HL-60 (cell line): ENCODE measurements around the gene ZNF692.
A peak's percentile ranks its signal among the peaks of the same experiment; 100 is the strongest.

Source experiments
- DNase-seq, 2 experiments: peaks; one replicate each; pipeline ENCODE4 v3.0.0-alpha.2; 2010 to 2020; ENCODE audit warnings: low read depth in 1 of 2, low spot score in 1 of 2
- H3K27ac ChIP-seq: fragments of 250-450 bp; sonication (Bioruptor Pico); replicated peaks from 2 replicates; pipeline ENCODE4 v1.5.1; 2020; ENCODE audit warnings: mild to moderate bottlenecking, moderate library complexity
- H3K27me3 ChIP-seq: fragments of 250-450 bp; sonication (Bioruptor Pico); 2 replicates; pipeline ENCODE4 v1.5.1; 2021; ENCODE audit warnings: mild to moderate bottlenecking, moderate library complexity; ENCODE audit not compliant: insufficient read depth, poor library complexity, severe bottlenecking
- H3K4me3 ChIP-seq: replicated peaks from 2 replicates; pipeline ENCODE4 v1.5.1; 2011; ENCODE audit warnings: mild to moderate bottlenecking, control low read depth, low read length; ENCODE audit not compliant: insufficient read depth
- GABPA ChIP-seq: IDR thresholded peaks from 2 replicates; pipeline ENCODE4 v1.6.1; 2012; ENCODE audit warnings: low read depth
- POLR2AphosphoS5 ChIP-seq: IDR thresholded peaks from 2 replicates; pipeline ENCODE4 v1.6.1; 2012; ENCODE audit warnings: low read depth
- SPI1 ChIP-seq: IDR thresholded peaks from 2 replicates; pipeline ENCODE4 v1.6.1; 2012; ENCODE audit warnings: low read depth, mild to moderate bottlenecking, borderline replicate concordance
- TF ChIP-seq, protein P1 (sequence below): IDR thresholded peaks from one replicate; pipeline ENCODE4 v1.5.1; 2011; ENCODE audit warnings: low read length, control low read depth, inconsistent platforms; ENCODE audit not compliant: insufficient read depth
- TF ChIP-seq, protein P2 (sequence below): IDR thresholded peaks from 2 replicates; pipeline ENCODE4 v1.6.1; 2012; ENCODE audit warnings: low read depth; ENCODE audit not compliant: insufficient replicate concordance

The ZNF692 gene

GRCh38 chr1:248906009-248906752 lies 47.3 kb upstream of the ZNF692 start, which contains the start of gene PGBD2:
Gene PGBD2, plus strand, starts transcription at chr1:248906235. Its CDS starts 7,628 bp downstream, at chr1:248913863.
- DNase-seq, result peak; percentile 85 to 94
- Histone ChIP-seq H3K27me3 (no peaks in the 10 kb centered on the region), H3K27ac (peak within 1 kb of the TSS; percentile 86), H3K4me3 (peak within 1 kb of the TSS; percentile 70)
- TF ChIP-seq POLR2AphosphoS5 (peak; percentile 85), SPI1 (no peak), GABPA (no peak)
- TF ChIP-seq, protein P1, sequence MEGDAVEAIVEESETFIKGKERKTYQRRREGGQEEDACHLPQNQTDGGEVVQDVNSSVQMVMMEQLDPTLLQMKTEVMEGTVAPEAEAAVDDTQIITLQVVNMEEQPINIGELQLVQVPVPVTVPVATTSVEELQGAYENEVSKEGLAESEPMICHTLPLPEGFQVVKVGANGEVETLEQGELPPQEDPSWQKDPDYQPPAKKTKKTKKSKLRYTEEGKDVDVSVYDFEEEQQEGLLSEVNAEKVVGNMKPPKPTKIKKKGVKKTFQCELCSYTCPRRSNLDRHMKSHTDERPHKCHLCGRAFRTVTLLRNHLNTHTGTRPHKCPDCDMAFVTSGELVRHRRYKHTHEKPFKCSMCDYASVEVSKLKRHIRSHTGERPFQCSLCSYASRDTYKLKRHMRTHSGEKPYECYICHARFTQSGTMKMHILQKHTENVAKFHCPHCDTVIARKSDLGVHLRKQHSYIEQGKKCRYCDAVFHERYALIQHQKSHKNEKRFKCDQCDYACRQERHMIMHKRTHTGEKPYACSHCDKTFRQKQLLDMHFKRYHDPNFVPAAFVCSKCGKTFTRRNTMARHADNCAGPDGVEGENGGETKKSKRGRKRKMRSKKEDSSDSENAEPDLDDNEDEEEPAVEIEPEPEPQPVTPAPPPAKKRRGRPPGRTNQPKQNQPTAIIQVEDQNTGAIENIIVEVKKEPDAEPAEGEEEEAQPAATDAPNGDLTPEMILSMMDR, result peak; percentile 63
- TF ChIP-seq, protein P2, sequence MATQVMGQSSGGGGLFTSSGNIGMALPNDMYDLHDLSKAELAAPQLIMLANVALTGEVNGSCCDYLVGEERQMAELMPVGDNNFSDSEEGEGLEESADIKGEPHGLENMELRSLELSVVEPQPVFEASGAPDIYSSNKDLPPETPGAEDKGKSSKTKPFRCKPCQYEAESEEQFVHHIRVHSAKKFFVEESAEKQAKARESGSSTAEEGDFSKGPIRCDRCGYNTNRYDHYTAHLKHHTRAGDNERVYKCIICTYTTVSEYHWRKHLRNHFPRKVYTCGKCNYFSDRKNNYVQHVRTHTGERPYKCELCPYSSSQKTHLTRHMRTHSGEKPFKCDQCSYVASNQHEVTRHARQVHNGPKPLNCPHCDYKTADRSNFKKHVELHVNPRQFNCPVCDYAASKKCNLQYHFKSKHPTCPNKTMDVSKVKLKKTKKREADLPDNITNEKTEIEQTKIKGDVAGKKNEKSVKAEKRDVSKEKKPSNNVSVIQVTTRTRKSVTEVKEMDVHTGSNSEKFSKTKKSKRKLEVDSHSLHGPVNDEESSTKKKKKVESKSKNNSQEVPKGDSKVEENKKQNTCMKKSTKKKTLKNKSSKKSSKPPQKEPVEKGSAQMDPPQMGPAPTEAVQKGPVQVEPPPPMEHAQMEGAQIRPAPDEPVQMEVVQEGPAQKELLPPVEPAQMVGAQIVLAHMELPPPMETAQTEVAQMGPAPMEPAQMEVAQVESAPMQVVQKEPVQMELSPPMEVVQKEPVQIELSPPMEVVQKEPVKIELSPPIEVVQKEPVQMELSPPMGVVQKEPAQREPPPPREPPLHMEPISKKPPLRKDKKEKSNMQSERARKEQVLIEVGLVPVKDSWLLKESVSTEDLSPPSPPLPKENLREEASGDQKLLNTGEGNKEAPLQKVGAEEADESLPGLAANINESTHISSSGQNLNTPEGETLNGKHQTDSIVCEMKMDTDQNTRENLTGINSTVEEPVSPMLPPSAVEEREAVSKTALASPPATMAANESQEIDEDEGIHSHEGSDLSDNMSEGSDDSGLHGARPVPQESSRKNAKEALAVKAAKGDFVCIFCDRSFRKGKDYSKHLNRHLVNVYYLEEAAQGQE, result peak; percentile 41

DNA sequence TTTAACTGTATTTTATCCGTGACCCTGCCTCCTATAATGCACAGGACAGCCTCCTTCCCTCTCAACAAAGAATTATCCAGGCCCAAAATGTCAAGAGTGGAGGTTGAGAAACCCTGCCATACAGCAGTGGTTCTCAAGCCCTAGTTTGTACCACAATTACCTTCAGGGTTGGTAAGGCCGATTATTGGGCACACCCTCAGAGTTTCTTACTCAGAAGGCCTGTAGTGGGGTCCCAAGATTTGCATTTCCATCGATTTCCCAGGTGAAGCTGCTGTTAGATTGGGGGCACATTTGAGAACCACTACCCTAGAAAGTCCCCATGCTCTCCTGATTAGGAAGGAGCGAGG lies 46.8 kb upstream of the ZNF692 start:
- DNase-seq, result no peak
- Histone ChIP-seq H3K27ac (peak overlapping the region; percentile 86), H3K27me3 (no peaks in the 10 kb centered on the region), H3K4me3 (peak overlapping the region; percentile 70)
- no peak for TF ChIP-seq POLR2AphosphoS5
- TF ChIP-seq, protein P2, result no peak

DNA sequence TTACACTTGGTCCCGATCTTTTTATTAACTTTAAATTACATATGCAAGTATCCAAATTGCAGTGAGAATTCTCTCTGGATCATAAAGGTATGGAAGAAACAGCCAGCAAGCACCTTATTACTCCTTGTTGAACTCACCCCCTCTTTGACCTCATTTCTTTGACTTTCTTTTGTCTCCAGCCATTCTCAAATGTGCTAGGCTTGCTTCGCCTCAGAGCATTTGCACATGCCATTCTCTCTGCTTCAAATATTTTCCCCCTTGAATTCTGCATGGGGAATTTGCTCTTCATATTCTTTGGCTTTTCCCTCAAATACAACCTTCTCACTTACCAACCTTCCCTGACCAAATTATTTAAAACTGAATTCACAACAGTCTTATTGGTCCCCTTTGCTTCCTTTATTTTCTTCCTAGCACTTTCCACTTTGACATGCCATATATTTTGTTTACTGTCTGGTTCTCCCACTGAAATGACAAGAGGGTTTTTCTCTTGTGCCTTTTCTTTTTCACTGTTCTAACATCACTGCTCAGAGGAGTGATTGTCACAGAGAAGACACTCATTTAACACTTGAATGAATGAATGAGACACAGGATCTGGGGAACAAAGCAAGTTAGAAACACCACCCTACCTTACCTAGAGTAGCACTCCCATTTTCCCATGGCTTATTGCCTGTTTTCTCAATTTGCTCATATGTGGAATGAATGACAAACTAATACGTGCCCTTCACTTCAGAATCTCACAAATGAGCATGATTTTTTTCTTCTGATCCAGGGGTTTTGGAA lies 45.7 kb upstream of the ZNF692 start:
- TF ChIP-seq, protein P2, result no peak
- TF ChIP-seq POLR2AphosphoS5 (no peak), GABPA (no peak), SPI1 (no peak)
- TF ChIP-seq, protein P1, result no peak
- no peaks in the 10 kb centered on the region for H3K27me3 ChIP-seq
- DNase-seq, result no peak
- no peak overlapping the region for H3K27ac ChIP-seq
- no peak overlapping the region for H3K4me3 ChIP-seq
